GM18507 (cell line): ENCODE data around the gene RABGGTA.
A peak's percentile ranks its signal among the peaks of the same experiment; 100 is the strongest.

ENCODE experiments used
- DNase-seq: peaks from one replicate; pipeline ENCODE4 v3.0.0; 2011; ENCODE audit warnings: low read depth; ENCODE audit not compliant: insufficient read length; ENCODE audit errors: extremely low spot score
- FAIRE-seq: peaks from 2 replicates; lab custom pipeline; 2011; peaks lifted over from hg19 to GRCh38; lab: Jason Lieb, UNC

RABGGTA gene

DNA sequence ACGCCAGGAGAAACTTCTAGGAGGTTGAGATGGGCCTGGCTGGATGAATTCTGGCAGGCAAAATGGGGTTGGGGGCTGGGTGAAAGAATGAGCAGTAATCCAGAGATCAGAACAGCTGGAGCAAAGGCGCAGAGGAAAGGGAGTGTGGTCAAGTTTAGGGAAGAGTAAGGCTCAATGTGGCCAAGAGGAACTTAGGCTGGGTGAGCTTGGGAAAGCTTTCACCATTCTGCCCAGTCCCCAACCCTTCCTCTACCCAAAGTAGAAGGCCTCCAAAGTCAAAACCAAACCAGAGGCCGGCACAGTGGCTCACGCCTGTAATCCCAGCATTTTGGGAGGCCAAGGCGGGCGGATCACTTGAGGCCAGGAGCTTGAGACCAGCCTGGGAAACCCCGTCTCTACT, 10.2 kb upstream of the RABGGTA start:
- no peak for DNase-seq
- no peak for FAIRE-seq

DNA sequence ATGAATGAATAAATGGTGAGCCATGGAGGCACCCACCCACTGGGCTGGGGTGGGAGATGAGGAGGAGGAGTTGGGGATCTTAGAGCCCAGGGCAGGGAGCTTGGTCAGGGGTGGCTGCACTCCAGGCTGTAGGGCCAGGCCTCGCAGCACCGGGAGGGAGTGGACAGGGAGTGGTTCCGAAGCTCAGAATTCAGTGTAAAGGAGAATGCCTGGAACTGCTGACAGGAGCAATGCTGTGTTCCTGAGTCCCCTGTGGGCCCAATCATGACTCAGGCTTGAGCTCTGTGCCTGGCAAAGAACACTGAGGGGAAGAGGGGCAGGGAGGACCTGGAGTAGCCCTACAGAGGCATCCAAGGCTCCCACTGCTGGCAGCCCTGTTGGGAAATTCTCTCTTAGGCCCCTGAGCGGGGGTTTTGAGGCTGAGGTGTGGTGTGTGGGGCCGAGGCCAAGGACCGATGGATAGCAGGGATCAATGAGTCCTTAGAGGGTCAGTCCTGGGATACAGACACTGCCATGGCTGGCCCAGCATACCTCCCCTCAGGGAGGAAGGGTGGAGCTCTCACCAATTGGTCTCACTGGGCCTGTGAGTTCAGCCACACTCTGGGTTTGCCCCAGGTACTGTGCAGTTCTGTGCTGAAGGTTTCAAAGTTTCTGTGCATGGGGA, 9.5 kb upstream of the RABGGTA start:
- no peak for FAIRE-seq
- DNase-seq: no peak

- no peak for DNase-seq
- FAIRE-seq: peak; percentile 82
Measured at GRCh38 chr14:24279301-24280186, 8.1 kb upstream of the RABGGTA start.

DNA sequence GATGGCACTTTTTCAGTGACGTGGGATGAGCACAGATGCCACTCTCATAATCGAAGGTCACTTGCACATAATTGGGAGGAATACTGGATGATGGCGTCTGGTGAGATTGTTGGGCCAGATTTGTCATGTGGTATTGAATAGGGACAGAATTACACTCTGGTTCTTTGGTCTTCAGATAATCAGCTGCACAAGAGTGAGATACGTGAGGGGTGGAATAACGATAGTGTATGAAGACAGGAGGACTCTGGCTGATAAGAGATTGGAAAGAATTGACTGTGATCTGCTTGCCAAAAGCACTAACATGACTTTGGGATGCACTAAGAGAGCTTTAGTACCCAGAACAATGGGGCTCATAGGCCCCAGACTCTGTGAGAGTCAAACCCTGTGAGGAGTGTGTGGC, 7.0 kb upstream of the RABGGTA start:
- DNase-seq (no peak), FAIRE-seq (no peak)

GRCh38 chr14:24277606-24278321, 6.4 kb upstream of the RABGGTA start:
- no peak for FAIRE-seq
- no peak for DNase-seq

GRCh38 chr14:24277071-24277470, 5.7 kb upstream of the RABGGTA start:
- FAIRE-seq (no peak), DNase-seq (no peak)

GRCh38 chr14:24274101-24274543, 2.7 kb upstream of the RABGGTA start:
- DNase-seq (peak; percentile 50), FAIRE-seq (peak; percentile 90)

DNA sequence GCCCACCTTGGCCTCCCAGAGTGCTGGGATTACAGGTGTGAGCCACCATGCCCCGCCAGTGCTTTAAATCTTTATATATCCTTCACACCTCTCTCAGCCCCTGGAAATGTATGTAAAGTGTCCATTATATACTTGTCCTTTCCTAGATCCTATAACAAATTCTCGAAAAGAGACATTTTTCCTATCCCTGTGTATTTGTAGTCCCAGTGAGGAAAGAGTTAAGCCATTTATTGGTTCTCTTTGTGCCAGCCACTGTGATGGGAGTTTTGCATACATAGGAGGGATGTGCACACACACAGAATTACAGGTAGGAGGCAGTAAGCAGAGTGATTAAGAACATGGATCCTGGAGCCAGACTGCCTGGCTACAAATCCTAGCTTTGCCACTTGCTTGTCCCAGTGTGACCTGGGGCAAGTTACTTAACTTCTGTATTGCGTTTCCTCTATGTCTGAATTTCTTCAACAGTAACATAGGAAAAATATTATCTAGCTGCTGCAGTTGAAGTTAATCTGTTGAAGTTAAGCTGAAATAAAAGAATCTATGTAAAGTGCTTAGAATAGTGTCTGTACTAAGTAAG, 2.1 kb upstream of the RABGGTA start:
- DNase-seq: no peak
- FAIRE-seq: no peak

DNA sequence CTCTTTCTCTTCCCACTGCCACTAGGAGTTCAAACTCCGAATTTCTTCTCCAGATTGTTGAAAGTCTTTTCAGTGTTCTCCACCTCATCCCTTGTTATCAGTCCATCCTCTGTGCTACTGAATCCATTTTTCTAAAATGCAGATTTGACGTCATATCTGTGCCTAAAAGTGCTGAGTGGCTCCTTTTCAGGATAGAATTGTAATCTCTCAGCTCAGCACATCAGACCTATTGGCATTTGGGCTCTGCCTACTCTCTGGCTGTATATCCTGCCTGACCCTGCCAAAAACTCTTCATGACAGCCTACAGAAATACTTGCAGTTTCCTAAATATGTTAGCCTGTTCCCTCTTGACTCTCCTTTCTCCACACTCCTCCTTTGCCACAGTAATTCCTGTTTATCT, 1.1 kb upstream of the RABGGTA start:
- no peak for FAIRE-seq
- no peak for DNase-seq

DNA sequence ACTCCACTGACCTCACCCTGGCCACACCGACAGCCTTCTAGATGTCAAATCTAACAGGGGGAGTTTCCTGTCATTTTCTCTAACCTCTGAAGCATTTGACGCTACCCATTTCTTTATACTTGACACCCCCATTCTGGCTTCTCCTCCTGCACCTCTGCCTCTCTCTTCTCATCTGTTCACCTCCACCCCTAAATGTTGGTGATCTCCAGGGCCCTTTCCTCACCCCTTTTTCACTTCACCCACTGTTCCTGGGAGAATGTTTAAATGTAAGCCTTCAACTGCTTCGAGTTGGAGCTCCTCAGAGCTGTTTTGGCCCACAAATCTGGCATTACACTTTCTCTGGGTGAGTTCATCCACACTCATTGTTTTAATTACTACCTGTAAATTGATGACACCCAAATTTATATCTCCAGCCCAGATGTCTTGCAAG, 452 bp upstream of the RABGGTA start:
- DNase-seq (no peak), FAIRE-seq (no peak)

- FAIRE-seq: no peak
- no peak for DNase-seq
Measured at GRCh38 chr14:24270537-24271133, 762 bp downstream of the RABGGTA start.

GRCh38 chr14:24269910-24270536, 1.4 kb downstream of the RABGGTA start:
- DNase-seq (no peak), FAIRE-seq (no peak)

DNA sequence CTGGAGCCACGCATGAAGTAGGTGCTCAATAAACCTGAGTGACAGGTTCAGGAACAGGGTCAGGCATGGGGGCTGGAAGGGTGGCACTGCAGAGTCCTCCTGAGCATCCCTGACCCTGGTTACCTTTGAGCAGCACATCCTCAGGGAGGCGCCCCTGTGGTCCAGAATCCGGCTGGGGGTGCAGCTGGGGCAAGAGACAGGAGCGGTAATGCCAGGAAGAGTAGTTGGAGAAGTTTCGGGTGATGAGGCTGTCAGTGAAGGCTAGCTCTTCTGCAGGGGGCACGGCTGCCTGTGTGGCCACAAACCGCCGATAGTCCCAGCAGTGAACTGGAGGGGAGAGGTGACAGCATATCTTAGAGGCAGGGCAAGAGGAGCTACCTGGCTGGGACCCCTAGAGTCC, 2.0 kb downstream of the RABGGTA start:
- FAIRE-seq: no peak

DNA sequence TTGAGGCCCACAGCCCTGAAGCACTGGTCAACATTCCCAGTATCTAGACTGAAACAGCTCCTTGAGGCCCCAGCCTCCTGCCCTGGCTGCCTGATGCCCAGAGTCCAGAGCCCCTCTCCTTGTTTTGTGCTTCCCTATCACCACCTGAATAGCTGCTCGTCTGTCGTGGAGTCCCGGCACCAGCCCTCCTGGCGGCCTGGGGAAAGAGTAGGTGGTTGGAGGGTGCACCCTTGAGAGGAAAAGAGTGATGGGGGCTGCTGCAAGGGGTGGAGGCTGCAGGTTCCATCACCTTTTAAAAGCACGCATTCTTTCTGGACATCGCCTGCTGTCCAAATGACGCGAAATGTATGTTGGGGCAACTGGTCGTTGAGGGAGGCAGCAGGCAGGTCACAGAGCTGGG, 3.2 kb downstream of the RABGGTA start:
- FAIRE-seq: no peak
- DNase-seq: no peak

More for the DNA sequence above, 2.0 kb downstream of the RABGGTA start:
- no peak for DNase-seq

DNA sequence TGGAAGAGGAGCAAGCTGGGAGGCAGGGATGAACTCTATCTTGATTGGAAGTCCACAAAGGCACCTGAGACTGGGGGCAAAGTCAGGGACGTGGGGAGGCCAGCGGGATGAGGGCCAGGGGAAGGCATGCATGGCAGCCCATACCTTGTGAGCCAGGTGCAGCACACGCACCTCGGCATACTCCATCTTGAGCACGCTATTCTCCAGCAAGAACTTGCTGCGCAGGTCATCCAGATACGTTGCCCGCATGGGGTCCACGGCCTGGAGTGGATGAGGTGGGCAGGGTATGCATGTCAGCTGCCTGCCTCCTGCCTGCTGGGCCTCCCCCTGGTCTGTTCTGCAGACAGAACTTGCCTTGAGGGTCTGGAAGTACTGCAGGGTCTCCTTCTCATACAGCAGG, 3.9 kb downstream of the RABGGTA start:
- no peak for DNase-seq
- FAIRE-seq: no peak

GRCh38 chr14:24266344-24267244, 4.8 kb downstream of the RABGGTA start:
- DNase-seq (no peak), FAIRE-seq (no peak)

DNA sequence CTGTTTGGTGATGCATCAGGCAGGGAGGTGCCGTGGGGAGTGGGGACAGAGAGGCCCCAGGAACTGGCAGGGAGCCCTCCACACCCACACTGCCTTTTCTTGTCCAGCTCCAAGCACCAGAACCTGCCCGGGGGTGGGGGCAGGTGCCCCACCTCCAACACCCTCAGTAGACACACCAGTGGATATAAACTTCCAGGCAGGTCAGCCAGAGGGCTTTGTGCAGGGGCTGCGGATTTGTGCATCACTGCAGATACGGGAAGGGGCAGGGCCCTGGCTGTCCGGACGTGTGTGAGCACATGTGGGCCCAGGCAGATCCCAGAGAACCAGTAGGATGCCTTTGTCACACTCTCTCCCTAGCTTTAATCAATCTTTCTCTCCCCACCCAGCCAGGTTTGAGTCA, 7.1 kb downstream of the RABGGTA start:
- FAIRE-seq (no peak), DNase-seq (no peak)

- DNase-seq: no peak
- no peak for FAIRE-seq
Measured at GRCh38 chr14:24263848-24264247, 7.5 kb downstream of the RABGGTA start.
